SIG-M5 (cell line): ENCODE data around the gene VIPR1.
"Not testable (repeated sequence)": the region's sequence is repeated elsewhere in the genome, so short reads cannot be mapped to it uniquely, and the experiment has no call there.

ENCODE experiments used
- DNase-seq: peaks from one replicate; lab custom pipeline; 2025; lab: John Stamatoyannopoulos, UW

VIPR1 gene

DNA sequence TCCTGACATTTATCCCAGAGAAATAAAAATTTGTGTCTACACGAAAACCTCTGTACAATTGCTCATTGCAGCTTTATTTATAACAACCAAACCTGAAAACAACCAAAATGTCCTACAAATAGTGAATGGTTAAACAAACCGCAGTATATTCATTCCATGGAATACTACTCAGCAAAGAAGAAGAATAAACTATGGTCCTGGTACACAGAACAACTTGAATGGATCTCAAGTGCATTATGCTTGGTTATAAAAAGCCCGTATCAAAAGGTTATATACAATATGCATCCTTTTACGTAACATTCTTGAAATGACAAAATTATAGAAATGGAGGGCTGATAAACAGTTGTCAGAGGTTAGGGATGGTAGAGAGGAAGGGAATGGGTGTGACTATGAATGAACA is 75.6 kb downstream of the VIPR1 start:
- DNase-seq, result no peak

DNA sequence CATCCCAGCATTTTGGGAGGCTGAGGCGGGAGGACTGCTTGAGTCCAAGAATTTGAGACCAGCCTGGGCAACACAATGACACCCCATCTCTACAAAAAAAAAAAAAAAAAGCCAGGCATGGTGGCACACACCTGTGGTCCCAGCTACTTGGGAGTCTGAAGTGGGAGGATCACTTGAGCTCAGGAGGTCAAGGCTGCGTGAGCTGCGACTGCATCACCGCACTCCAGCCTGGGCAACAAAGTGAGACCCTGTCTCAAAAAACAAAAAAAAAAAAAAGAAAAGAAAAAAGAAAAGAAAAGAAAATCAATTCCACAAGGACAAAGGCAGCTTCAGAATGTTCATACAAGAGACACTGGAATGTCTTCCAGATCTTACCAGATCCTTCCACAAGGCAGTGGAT is 76.9 kb downstream of the VIPR1 start:
- DNase-seq, result not testable (repeated sequence)

GRCh38 chr3:42581400-42581708 is 78.9 kb downstream of the VIPR1 start:
- no peak for DNase-seq

- peak; percentile 37 for DNase-seq
Measured at GRCh38 chr3:42581709-42582473, 79.4 kb downstream of the VIPR1 start, which contains the start of gene SEC22C. Gene SEC22C, minus strand, starts transcription at chr3:42581967. Its CDS starts 12,921 bp downstream, at chr3:42569046.

DNA sequence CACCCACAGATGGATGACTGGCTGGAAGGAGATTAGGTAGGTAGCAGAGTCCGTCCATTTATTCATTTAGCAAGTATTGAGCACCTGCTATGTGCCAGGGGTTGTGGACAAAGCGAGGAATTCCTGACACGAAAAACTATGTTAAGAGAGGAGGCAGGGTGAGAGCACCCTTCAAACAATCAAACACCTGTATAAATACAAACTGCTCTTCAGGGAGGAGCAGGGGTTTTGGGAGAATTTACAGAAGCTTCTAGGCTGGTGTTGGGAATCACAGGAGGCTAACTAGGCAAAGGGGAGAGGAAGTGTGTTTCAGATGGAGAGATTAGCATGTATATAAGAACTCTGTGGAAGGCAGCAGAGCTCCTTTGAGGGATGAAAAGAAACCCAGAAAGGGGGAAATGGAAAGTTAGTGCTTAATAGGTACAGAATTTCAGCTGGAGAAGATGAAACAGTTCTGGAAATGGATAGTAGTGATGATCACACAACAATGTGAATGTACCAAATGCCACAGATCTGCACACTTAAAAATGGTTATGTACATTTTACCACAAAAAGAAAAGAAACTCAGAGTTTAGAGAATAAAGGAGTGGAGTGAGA is 80.1 kb downstream of the VIPR1 start:
- DNase-seq, result no peak
